ENCODE data around the gene SELE.

DNA sequence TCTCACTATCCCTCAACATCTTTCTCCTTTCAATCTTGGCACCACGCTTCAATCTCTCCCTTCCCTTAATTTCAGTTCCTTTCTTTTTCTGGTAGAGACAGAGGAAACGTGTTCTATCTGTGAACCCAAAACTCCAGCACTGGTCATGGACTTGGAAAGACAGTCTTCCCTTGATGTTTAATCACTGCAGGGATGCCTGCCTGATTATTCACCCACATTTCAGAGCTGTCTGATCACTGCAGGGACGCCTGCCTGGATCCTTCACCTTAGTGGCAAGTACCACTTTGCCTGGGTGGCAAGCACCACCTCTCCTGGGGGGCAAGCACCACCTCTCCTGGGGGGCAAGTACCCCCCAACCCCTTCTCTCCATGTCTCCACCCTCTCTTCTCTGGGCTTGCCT, 50.2 kb downstream of the SELE start:
- TF ChIP-seq, protein P1, sequence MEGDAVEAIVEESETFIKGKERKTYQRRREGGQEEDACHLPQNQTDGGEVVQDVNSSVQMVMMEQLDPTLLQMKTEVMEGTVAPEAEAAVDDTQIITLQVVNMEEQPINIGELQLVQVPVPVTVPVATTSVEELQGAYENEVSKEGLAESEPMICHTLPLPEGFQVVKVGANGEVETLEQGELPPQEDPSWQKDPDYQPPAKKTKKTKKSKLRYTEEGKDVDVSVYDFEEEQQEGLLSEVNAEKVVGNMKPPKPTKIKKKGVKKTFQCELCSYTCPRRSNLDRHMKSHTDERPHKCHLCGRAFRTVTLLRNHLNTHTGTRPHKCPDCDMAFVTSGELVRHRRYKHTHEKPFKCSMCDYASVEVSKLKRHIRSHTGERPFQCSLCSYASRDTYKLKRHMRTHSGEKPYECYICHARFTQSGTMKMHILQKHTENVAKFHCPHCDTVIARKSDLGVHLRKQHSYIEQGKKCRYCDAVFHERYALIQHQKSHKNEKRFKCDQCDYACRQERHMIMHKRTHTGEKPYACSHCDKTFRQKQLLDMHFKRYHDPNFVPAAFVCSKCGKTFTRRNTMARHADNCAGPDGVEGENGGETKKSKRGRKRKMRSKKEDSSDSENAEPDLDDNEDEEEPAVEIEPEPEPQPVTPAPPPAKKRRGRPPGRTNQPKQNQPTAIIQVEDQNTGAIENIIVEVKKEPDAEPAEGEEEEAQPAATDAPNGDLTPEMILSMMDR (IDR thresholded peaks at IDR 0.05), result no peak
- TF ChIP-seq ZNF423 (CRISPR knock-in tag; IDR thresholded peaks at IDR 0.05) (no peak), NR3C1 (CRISPR knock-in tag; conservative IDR thresholded peaks at IDR 0.05; ENCODE audit: low read depth) (no peak), ETV6 (CRISPR knock-in tag; IDR thresholded peaks at IDR 0.05) (no peak), SMAD4 (CRISPR knock-in tag; IDR thresholded peaks at IDR 0.05) (no peak), TP53 (CRISPR knock-in tag; IDR thresholded peaks at IDR 0.05) (no peak), MYBL2 (CRISPR knock-in tag; IDR thresholded peaks at IDR 0.05) (no peak)
- TF ChIP-seq, protein P2, sequence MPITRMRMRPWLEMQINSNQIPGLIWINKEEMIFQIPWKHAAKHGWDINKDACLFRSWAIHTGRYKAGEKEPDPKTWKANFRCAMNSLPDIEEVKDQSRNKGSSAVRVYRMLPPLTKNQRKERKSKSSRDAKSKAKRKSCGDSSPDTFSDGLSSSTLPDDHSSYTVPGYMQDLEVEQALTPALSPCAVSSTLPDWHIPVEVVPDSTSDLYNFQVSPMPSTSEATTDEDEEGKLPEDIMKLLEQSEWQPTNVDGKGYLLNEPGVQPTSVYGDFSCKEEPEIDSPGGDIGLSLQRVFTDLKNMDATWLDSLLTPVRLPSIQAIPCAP (CRISPR knock-in tag; IDR thresholded peaks at IDR 0.05), result no peak
- TF ChIP-seq, protein P3, sequence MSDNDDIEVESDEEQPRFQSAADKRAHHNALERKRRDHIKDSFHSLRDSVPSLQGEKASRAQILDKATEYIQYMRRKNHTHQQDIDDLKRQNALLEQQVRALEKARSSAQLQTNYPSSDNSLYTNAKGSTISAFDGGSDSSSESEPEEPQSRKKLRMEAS (CRISPR knock-in tag; IDR thresholded peaks at IDR 0.05), result no peak
